HepG2 (cell line): ENCODE data around the gene SPINDOC. TPM values are rescaled to one million over a fixed set of nuclear protein-coding genes. Genes with fewer than 3 reads are reported as not detected.

ENCODE experiments used
- BATF2 ChIP-seq: sonication (generic); formaldehyde crosslinking; IDR thresholded peaks from 2 replicates; pipeline ENCODE4 v1.8.0; 2022; ENCODE audit warnings: mild to moderate bottlenecking, missing genetic modification reagents, moderate library complexity
- CENPX ChIP-seq: sonication (generic); formaldehyde crosslinking; IDR thresholded peaks from 2 replicates; pipeline ENCODE4 v1.9.0; 2021; ENCODE audit warnings: mild to moderate bottlenecking, missing genetic modification reagents, moderate library complexity
- FOSL2 ChIP-seq: sonication (generic); formaldehyde crosslinking; IDR thresholded peaks from 2 replicates; pipeline ENCODE4 v1.4.0; 2020; ENCODE audit warnings: missing genetic modification reagents
- NR2F6 ChIP-seq, 2 experiments: IDR thresholded peaks; 2 replicates each; pipeline ENCODE4 v1.6.1; 2016; ENCODE audit warnings: antibody characterized with exemption in 1 of 2, mild to moderate bottlenecking in 1 of 2
- POLR2A ChIP-seq, 2 experiments: IDR thresholded peaks; 2 replicates each; pipeline ENCODE4 v1.6.1; 2011; ENCODE audit warnings: low read depth in 2 of 2, low read length in 2 of 2, mild to moderate bottlenecking in 1 of 2, moderate library complexity in 1 of 2; ENCODE audit not compliant: insufficient read depth in 1 of 2
- POLR2G ChIP-seq: fragments of 200-400 bp; formaldehyde crosslinking; IDR thresholded peaks from 2 replicates; pipeline ENCODE4 v1.6.1; 2018; ENCODE audit warnings: mild to moderate bottlenecking, low read depth, low read length, moderate library complexity
- RARA ChIP-seq: IDR thresholded peaks from 2 replicates; pipeline ENCODE4 v1.6.1; 2016; ENCODE audit warnings: missing genetic modification reagents, missing compliant biosample characterization
- SOX6 ChIP-seq, 2 experiments: fragments of 450-650 bp in 1 of 2; sonication (generic) in 1 of 2; formaldehyde crosslinking in 1 of 2; IDR thresholded peaks; 2 replicates each; pipeline versions ENCODE4 v1.4.0 to v1.6.1; 2017 to 2020; ENCODE audit warnings: antibody characterized with exemption in 1 of 2, mild to moderate bottlenecking in 1 of 2, missing genetic modification reagents in 1 of 2
- ZFY ChIP-seq: sonication (generic); formaldehyde crosslinking; IDR thresholded peaks from 2 replicates; pipeline ENCODE4 v1.4.0; 2020; ENCODE audit warnings: missing genetic modification reagents
- ZNF292 ChIP-seq: sonication (generic); formaldehyde crosslinking; IDR thresholded peaks from 2 replicates; pipeline ENCODE4 v1.8.1; 2022; ENCODE audit warnings: mild to moderate bottlenecking, low read depth, missing genetic modification reagents, borderline replicate concordance
- ZNF513 ChIP-seq: sonication (generic); formaldehyde crosslinking; conservative IDR thresholded peaks from 2 replicates; pipeline ENCODE4 v1.5.0; 2020; ENCODE audit warnings: missing genetic modification reagents
- ZNF530 ChIP-seq: sonication (generic); formaldehyde crosslinking; IDR thresholded peaks from 2 replicates; pipeline ENCODE4 v1.5.0; 2020; ENCODE audit warnings: low read depth, mild to moderate bottlenecking, missing genetic modification reagents
- ZNF614 ChIP-seq: IDR thresholded peaks from 2 replicates; pipeline ENCODE4 v1.6.1; 2018; ENCODE audit warnings: missing biosample characterization, missing genetic modification reagents, inconsistent platforms, borderline replicate concordance
- ZSCAN29 ChIP-seq: sonication (generic); formaldehyde crosslinking; conservative IDR thresholded peaks from 2 replicates; pipeline ENCODE4 v1.4.0; 2020; ENCODE audit warnings: mild to moderate bottlenecking, missing genetic modification reagents
- polyA plus RNA-seq, 8 experiments: library from polyadenylated mRNA; depleted of rRNA in 3 of 8; stranded (reverse) in 7 of 8; unstranded in 1 of 8; fragments of >200 nt; fragmentation: Illumina TruSeq in 4 of 8; extraction: Trizol in 4 of 8; gene quantifications; 2 replicates each; pipeline versions ENCODE4 v1.2.1 to v1.2.3, GENCODE V29; 2011 to 2016; ENCODE audit warnings: low read depth in 4 of 8, missing spikeins in 1 of 8, mixed read lengths in 1 of 8; ENCODE audit not compliant: insufficient read depth in 1 of 8
- total RNA-seq, 5 experiments: library from RNA; depleted of rRNA; stranded (reverse); fragments of >200 nt; fragmentation: Illumina TruSeq; extraction: Trizol; gene quantifications; 2 replicates each; pipeline ENCODE4 v1.2.3, GENCODE V29; 2016; ENCODE audit warnings: low read depth in 1 of 5
- TF ChIP-seq, protein P1 (sequence below): sonication (generic); formaldehyde crosslinking; conservative IDR thresholded peaks from 2 replicates; pipeline ENCODE4 v1.8.0; 2022; ENCODE audit warnings: missing genetic modification reagents
- TF ChIP-seq, protein P2 (sequence below): sonication (generic); formaldehyde crosslinking; IDR thresholded peaks from 2 replicates; pipeline ENCODE4 v1.8.0; 2022; ENCODE audit warnings: missing genetic modification reagents, low read depth, mild to moderate bottlenecking, borderline replicate concordance

Gene SPINDOC
- total and polyA plus RNA-seq, 2 of the 13 experiments (the other 11 are each of a cell fraction or from before 2014, with no cell fraction given), result 21.4 to 29.9 TPM

GRCh38 chr11:63783925-63784592 lies 29.2 kb upstream of the SPINDOC start (continued):
- TF ChIP-seq ZNF513 (no peak), NR2F6 (IDR thresholded peaks at IDR 0.05) (no peak), NR2F6 (CRISPR knock-in tag; IDR thresholded peaks at IDR 0.05) (no peak), ZNF614 (CRISPR knock-in tag) (0 out of 2 replicates have a peak, but pooled peaks have one; percentile 15), CENPX (CRISPR knock-in tag) (no peak), BATF2 (CRISPR knock-in tag) (no peak), FOSL2 (CRISPR knock-in tag) (no peak), ZSCAN29 (CRISPR knock-in tag) (no peak), ZNF530 (no peak), RARA (CRISPR knock-in tag) (0 out of 2 replicates have a peak, but pooled peaks have one; percentile 11), POLR2G (peak; percentile 64), ZNF292 (peak; percentile 41; the same call in 1 of the 2 replicates), ZFY (peak; percentile 35; the same call in 1 of the 2 replicates), POLR2A (IDR thresholded peaks at IDR 0.05; ENCODE audit: insufficient read depth in 1 of 2, low read depth in 2 of 2, low read length in 2 of 2) (peak; percentile 20 to 50; a peak in 1 of 4 replicates), SOX6 (IDR thresholded peaks at IDR 0.05) (no peak), SOX6 (CRISPR knock-in tag; IDR thresholded peaks at IDR 0.05) (0 out of 2 replicates have a peak, but pooled peaks have one; percentile 15)
- TF ChIP-seq, protein P1, sequence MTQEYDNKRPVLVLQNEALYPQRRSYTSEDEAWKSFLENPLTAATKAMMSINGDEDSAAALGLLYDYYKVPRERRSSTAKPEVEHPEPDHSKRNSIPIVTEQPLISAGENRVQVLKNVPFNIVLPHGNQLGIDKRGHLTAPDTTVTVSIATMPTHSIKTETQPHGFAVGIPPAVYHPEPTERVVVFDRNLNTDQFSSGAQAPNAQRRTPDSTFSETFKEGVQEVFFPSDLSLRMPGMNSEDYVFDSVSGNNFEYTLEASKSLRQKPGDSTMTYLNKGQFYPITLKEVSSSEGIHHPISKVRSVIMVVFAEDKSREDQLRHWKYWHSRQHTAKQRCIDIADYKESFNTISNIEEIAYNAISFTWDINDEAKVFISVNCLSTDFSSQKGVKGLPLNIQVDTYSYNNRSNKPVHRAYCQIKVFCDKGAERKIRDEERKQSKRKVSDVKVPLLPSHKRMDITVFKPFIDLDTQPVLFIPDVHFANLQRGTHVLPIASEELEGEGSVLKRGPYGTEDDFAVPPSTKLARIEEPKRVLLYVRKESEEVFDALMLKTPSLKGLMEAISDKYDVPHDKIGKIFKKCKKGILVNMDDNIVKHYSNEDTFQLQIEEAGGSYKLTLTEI (CRISPR knock-in tag), result no peak
- TF ChIP-seq, protein P2, sequence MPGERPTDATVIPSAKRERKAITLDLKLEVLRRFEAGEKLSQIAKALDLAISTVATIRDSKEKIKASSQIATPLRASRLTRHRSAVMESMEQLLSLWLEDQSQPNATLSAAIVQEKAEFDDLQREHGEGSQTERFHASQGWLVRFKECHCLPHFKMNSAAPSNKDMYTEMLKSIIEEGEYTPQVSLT, result no peak
- TF ChIP-seq, all 625 proteins: peak for 27
